ENCODE measurements around the gene EIF4B. TPM values are rescaled to one million over a fixed set of nuclear protein-coding genes. Genes with fewer than 3 reads are reported as not detected.

The EIF4B gene
- 219 to 412 TPM (median 272 TPM) in 5 replicates for total RNA-seq (2022; extraction: Qiagen RNA extraction)

GRCh38 chr12:53005986-53006809 lies at the start of gene EIF4B:
TSS of gene EIF4B (plus strand) at chr12:53006456. CDS start at chr12:53006484, 28 bp downstream.

DNA sequence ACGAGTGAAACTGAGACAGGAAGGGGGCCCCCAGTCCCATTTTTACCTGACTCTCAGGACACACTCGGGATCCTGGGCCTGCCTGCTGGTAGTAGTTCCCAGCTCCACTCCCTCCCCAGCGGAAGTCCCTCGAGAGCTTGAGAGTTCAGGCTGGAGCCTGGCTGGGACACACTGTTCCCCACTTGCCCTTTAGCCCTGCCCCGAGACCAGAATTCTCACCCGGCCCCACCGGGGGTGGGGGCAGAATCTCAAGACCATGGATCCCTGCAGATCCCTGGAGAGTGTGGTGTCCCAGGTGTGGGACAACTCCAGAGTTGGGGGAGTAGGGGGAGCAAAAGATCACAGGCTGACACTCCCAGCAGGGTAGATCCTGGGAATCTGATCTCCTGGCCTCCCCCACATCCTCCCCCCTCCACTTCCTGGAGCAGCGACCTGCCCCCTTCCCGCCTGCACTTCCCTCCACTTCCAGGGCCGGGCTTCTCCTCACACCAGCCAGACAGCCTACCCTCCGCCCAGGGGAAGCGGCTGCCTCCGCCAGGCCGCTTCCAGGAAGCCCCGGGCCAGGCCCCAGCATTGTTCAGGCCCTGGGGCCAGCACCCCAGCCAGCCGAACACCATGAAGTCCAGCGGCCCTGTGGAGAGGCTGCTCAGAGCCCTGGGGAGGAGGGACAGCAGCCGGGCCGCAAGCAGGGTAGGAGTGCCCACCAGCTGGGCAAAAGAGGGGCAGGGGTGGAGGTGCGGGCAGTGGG lies 43.5 kb downstream of the EIF4B start, which contains the start of gene TNS2:
TSS of gene TNS2 (plus strand) at position 495 of the 748 bp plus-strand sequence. CDS start at position 616, 121 bp downstream.

GRCh38 chr12:53079226-53080117 lies 73.2 kb downstream of the EIF4B start, which contains the start of gene SPRYD3:
TSS of gene SPRYD3 (minus strand) at chr12:53079390. CDS start at chr12:53079333, 57 bp downstream.

Other genes with a start within 250 kb of the EIF4B start
- gene KRT76, start 229.1 kb upstream of the EIF4B start, total RNA-seq (2022; extraction: Qiagen RNA extraction) = not detected in 5 replicates
- 0.05 to 0.09 TPM (median 0.06 TPM) in 4 of 5 replicates, not detected in the other for gene KRT3, start 210.3 kb upstream of the EIF4B start, total RNA-seq (2022; extraction: Qiagen RNA extraction)
- 2.8 to 3.8 TPM (median 3.0 TPM) in 5 replicates for gene KRT4, start 192.3 kb upstream of the EIF4B start, total RNA-seq (2022; extraction: Qiagen RNA extraction)
- gene KRT79, start 172.1 kb upstream of the EIF4B start, total RNA-seq (2022; extraction: Qiagen RNA extraction) = 0.05 to 0.14 TPM (median 0.09 TPM) in 4 of 5 replicates, not detected in the other
- 0.08 to 0.14 TPM (median 0.10 TPM) in 3 of 5 replicates, not detected in the others for gene KRT78, start 157.5 kb upstream of the EIF4B start, total RNA-seq (2022; extraction: Qiagen RNA extraction)
- gene KRT8, start 101.4 kb upstream of the EIF4B start, total RNA-seq (2022; extraction: Qiagen RNA extraction) = 2,966 to 3,831 TPM (median 3,677 TPM) in 5 replicates
- 2,134 to 2,467 TPM (median 2,380 TPM) in 5 replicates for gene KRT18, start 57.3 kb upstream of the EIF4B start, total RNA-seq (2022; extraction: Qiagen RNA extraction)
- gene TNS2, start 43.6 kb downstream of the EIF4B start, total RNA-seq (2022; extraction: Qiagen RNA extraction) = 20.4 to 34.4 TPM (median 32.3 TPM) in 5 replicates
- 35.0 to 41.4 TPM (median 38.4 TPM) in 5 replicates for gene SPRYD3, start 72.9 kb downstream of the EIF4B start, total RNA-seq (2022; extraction: Qiagen RNA extraction)
- gene IGFBP6, start 91.2 kb downstream of the EIF4B start, total RNA-seq (2022; extraction: Qiagen RNA extraction) = 154 to 257 TPM (median 250 TPM) in 5 replicates
- gene SOAT2, start 97.0 kb downstream of the EIF4B start, total RNA-seq (2022; extraction: Qiagen RNA extraction) = 0.18 to 0.35 TPM (median 0.21 TPM) in 5 replicates
- gene ZNF740, start 174.3 kb downstream of the EIF4B start, total RNA-seq (2022; extraction: Qiagen RNA extraction) = 12.2 to 17.3 TPM (median 15.5 TPM) in 5 replicates
- 4.0 to 6.4 TPM (median 6.1 TPM) in 5 replicates for gene CSAD, start 174.5 kb downstream of the EIF4B start, total RNA-seq (2022; extraction: Qiagen RNA extraction)
- 0.13 to 0.59 TPM (median 0.33 TPM) in 5 replicates for gene ITGB7, start 200.8 kb downstream of the EIF4B start, total RNA-seq (2022; extraction: Qiagen RNA extraction)
- 25.9 to 32.6 TPM (median 30.7 TPM) in 5 replicates for gene RARG, start 225.8 kb downstream of the EIF4B start, total RNA-seq (2022; extraction: Qiagen RNA extraction)